Ovary (tissue), 9 donors: ENCODE results near the gene STYXL1. TPM values are rescaled to one million over a fixed set of nuclear protein-coding genes. Genes with fewer than 3 reads are reported as not detected.

Experiments
- DNase-seq, 5 donors: peaks; one replicate each; pipeline ENCODE4 v3.0.0-alpha.2; 2019 to 2020
- H3K27ac ChIP-seq, 2 donors: fragments of 200-600 bp; one replicate each; pipeline versions ENCODE4 v1.5.1 to v1.8.0; 2019 to 2022
- H3K27me3 ChIP-seq: fragments of 200-600 bp; one replicate; pipeline ENCODE4 v1.8.0; 2022
- H3K36me3 ChIP-seq: fragments of 200-600 bp; sonication (generic); one replicate; pipeline ENCODE4 v1.5.1; 2019
- H3K4me1 ChIP-seq: one replicate; pipeline ENCODE4 v1.8.1; 2013; ENCODE audit warnings: mild to moderate bottlenecking, moderate library complexity; ENCODE audit not compliant: insufficient read depth
- H3K4me3 ChIP-seq: fragments of 200-600 bp; sonication (generic); one replicate; pipeline ENCODE4 v1.5.1; 2017
- H3K9me3 ChIP-seq, 2 donors: fragments of 200-600 bp in 1 of 2; sonication (generic) in 1 of 2; one replicate each; pipeline versions ENCODE4 v1.5.1 to v1.8.1; 2013 to 2019; ENCODE audit warnings: mild to moderate bottlenecking in 1 of 2, moderate library complexity in 1 of 2
- CTCF ChIP-seq, 3 donors: fragments of 450-650 bp in 2 of 3; fragments of 200-600 bp in 1 of 3; IDR thresholded peaks; one replicate each; pipeline versions ENCODE4 v1.5.1 to v1.8.0; 2016 to 2022; ENCODE audit warnings: antibody characterized with exemption in 3 of 3, mild to moderate bottlenecking in 1 of 3
- EP300 ChIP-seq: sonication (generic); formaldehyde crosslinking; IDR thresholded peaks from one replicate; pipeline ENCODE4 v1.6.1; 2017; ENCODE audit warnings: antibody characterized with exemption
- POLR2A ChIP-seq: fragments of 450-650 bp; IDR thresholded peaks from one replicate; pipeline ENCODE4 v1.6.1; 2017; ENCODE audit warnings: antibody characterized with exemption, mild to moderate bottlenecking, moderate library complexity
- WGBS, 3 donors: extraction: QIAGEN DNeasy Blood & Tissue Kit in 1 of 3; methylation state at CpG; one replicate each; pipeline versions ENCODE4 v1.1.5 to v1.1.7; 2013 to 2017; 5-methylcytosine and 5-hydroxymethylcytosine counted together
- intact Hi-C, 4 donors: fragments of 100-400 bp; cut with DNase I; formaldehyde crosslinking; loops; one replicate each; pipeline versions ENCODE4 v1.11.0 to v1.15.1; 2022 to 2023
- polyA plus RNA-seq, 2 donors: library from polyadenylated mRNA; stranded (reverse); fragments of 200-250 nt in 1 of 2; fragments of 350-450 nt in 1 of 2; fragmentation: Illumina TruSeq in 1 of 2; extraction: RNeasy Lipid Tissue Mini Kit (QIAGEN cat#74804) in 1 of 2; gene quantifications; one replicate each; pipeline ENCODE4 v1.2.3, GENCODE V29; 2013 to 2014
- total RNA-seq, 7 donors: library from RNA; depleted of rRNA in 2 of 7; stranded (reverse); fragments of >200 nt in 2 of 7; fragmentation: NEBNext Ultra II Directional in 3 of 7; extraction: Animal tissue kit (Norgen Biotek cat#: 25700) in 3 of 7; gene quantifications; one replicate each; pipeline versions ENCODE4 v1.1.0 to v1.2.4, GENCODE V29; 2016 to 2023
- donor health status: DM: no; HTN: no; CAD: no; lungs with moderate emphysema.
- donor health status: DM: no; HTN: no; CAD: no.
- donor health status: Bipolar disorder and iron deficiency.
- donor health status: DM: yes; HTN: yes; CAD: no.
- donor health status: DM: no; HTN: no; CAD: no.
- donor health status: DM: yes; HTN: yes; CAD: no.

The STYXL1 gene
- total and polyA plus RNA-seq, 9 donors, result 15.7 to 39.9 (median 31.2) TPM

GRCh38 chr7:75968561-75969001 is 79.2 kb downstream of the STYXL1 start:
- peak in 3 of 5 donors; percentile 27 to 56 (median 46) for DNase-seq
- Histone ChIP-seq H3K4me3 (no peak overlapping the region), H3K9me3 (no peaks in the 10 kb centered on the region), H3K27me3 (no peaks in the 10 kb centered on the region), H3K36me3 (no peaks in the 10 kb centered on the region), H3K4me1 (peaks cover 43% of the 10 kb centered on the region), H3K27ac (peak overlapping the region in 1 of 2 donors; percentile 40)
- TF ChIP-seq POLR2A (no peak), EP300 (no peak), CTCF (IDR thresholded peaks at IDR 0.05) (no peak)
- intact Hi-C loops, result no loop called here
- 64 to 75% (median 71%) methylated on average over 12 of the region's 12 CpGs for WGBS, 3 donors

GRCh38 chr7:75968012-75968411 is 79.8 kb downstream of the STYXL1 start:
- Histone ChIP-seq H3K27ac (peak overlapping the region; percentile 32 to 40), H3K4me1 (peaks cover 47% of the 10 kb centered on the region), H3K27me3 (no peaks in the 10 kb centered on the region), H3K4me3 (no peak overlapping the region), H3K9me3 (no peaks in the 10 kb centered on the region), H3K36me3 (no peaks in the 10 kb centered on the region)
- 54 to 73% (median 58%) methylated on average over 6 to 10 of the region's 10 CpGs for WGBS, 3 donors
- TF ChIP-seq EP300 (no peak), POLR2A (no peak), CTCF (IDR thresholded peaks at IDR 0.05) (no peak)
- intact Hi-C loops, result no loop called here
- DNase-seq, result peak in 2 of 5 donors; percentile 40 to 50

DNA sequence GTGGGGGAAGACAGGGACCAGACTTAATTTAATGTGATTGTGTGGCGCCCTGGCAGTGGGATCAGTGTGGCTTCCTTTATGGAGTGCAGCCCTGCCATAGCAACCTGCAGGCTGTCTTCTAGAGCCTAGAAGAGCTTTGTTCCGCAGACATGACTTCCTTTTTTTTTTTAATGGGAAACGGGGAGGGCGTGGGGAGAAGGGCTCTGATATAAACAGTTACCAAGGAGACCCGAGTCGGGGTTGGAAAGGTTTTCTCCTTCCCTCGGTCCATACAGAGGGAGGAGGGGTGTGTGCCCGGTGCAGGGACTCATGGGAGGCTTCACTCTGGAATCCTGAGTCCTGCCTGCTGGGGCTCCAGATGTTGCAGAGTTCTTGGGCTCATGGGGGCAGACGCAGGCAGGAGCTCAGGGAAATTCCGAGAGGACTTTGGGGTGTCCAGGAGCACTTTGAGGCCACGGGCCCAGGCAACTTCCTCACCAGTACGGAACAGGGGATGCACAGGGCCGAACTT is 80.3 kb downstream of the STYXL1 start:
- peak; percentile 65 to 74 (median 69) for DNase-seq
- intact Hi-C loops, result no loop called here
- Histone ChIP-seq H3K27ac (peak overlapping the region; percentile 32 to 54), H3K4me3 (no peak overlapping the region), H3K4me1 (peaks cover 51% of the 10 kb centered on the region), H3K9me3 (no peaks in the 10 kb centered on the region), H3K36me3 (no peaks in the 10 kb centered on the region), H3K27me3 (no peaks in the 10 kb centered on the region)
- WGBS, 3 donors, result 14 to 22% (median 18%) methylated on average over 13 of the region's 13 CpGs
- TF ChIP-seq CTCF (IDR thresholded peaks at IDR 0.05), result no peak
- no peak for TF ChIP-seq POLR2A
- TF ChIP-seq EP300, result no peak

DNA sequence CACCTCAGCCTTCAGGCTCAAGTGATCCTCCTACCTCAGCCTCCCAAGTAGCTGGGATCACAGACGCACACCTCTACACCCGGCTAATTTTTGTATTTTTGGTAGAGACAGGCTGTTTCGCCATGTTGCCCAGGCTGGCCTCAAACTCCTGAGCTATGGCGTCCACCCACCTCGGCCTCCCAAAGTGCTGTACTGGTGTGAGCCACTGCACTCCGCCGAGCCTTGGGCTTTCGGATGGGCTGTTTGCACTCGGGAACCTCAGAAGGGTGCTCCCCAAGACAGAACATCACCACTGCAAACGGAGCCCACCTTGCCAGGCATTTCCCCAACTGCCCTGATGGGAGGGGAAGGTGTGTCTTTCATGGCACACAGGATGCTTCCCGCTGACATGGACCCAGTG is 80.7 kb downstream of the STYXL1 start:
- intact Hi-C loops, result no loop called here
- Histone ChIP-seq H3K4me1 (peaks cover 55% of the 10 kb centered on the region), H3K9me3 (no peaks in the 10 kb centered on the region), H3K27ac (peak overlapping the region; percentile 44 to 54), H3K4me3 (no peak overlapping the region), H3K27me3 (no peaks in the 10 kb centered on the region), H3K36me3 (no peaks in the 10 kb centered on the region)
- 87 to 93% (median 87%) methylated on average over 11 of the region's 11 CpGs for WGBS, 3 donors
- TF ChIP-seq EP300 (no peak), CTCF (IDR thresholded peaks at IDR 0.05) (no peak), POLR2A (no peak)
- DNase-seq, result peak in 2 of 5 donors; percentile 36 to 51
